ENCODE measurements around the gene AOPEP.

GRCh38 chr9:95074632-95075031, 348.1 kb downstream of the AOPEP start:
- TF ChIP-seq POLR2A (IDR thresholded peaks at IDR 0.05) (no peak), CTCF (IDR thresholded peaks at IDR 0.05) (no peak), POLR2AphosphoS5 (IDR thresholded peaks at IDR 0.05) (no peak), EP300 (IDR thresholded peaks at IDR 0.05) (no peak)

All from upper lobe of left lung (tissue), 4 donors.